CD14-positive monocyte (primary cell): ENCODE measurements around the gene KHSRP. TPM values are rescaled to one million over a fixed set of nuclear protein-coding genes. Genes with fewer than 3 reads are reported as not detected.

Experiments
- DNase-seq, 3 donors: peaks; one replicate each; pipeline ENCODE4 v3.0.0-alpha.2; 2011 to 2022
- H2AFZ ChIP-seq: 2 replicates; pipeline ENCODE4 v1.6.0; 2012; ENCODE audit warnings: mild to moderate bottlenecking, low read depth, low read length, inconsistent platforms; ENCODE audit not compliant: insufficient read depth, poor library complexity, severe bottlenecking
- H3K27ac ChIP-seq, 2 donors: 1 replicate in 1 of 2; 2 replicates in 1 of 2; pipeline ENCODE4 v1.5.1; 2012 to 2013; ENCODE audit warnings: low read length in 2 of 2, control low read depth in 1 of 2, inconsistent platforms in 1 of 2, low read depth in 1 of 2, mild to moderate bottlenecking in 1 of 2
- H3K27me3 ChIP-seq, 2 donors: one replicate each; pipeline versions ENCODE4 v1.6.0 to v1.6.1; 2011 to 2013; ENCODE audit warnings: low read length in 2 of 2; ENCODE audit not compliant: control insufficient read depth in 2 of 2, insufficient read depth in 2 of 2
- H3K36me3 ChIP-seq, 2 donors: replicated peaks in 1 of 2; 1 replicate in 1 of 2; 2 replicates in 1 of 2; pipeline versions ENCODE4 v1.5.1 to v1.6.1; 2012 to 2013; ENCODE audit warnings: low read length in 2 of 2, control low read depth in 1 of 2, inconsistent platforms in 1 of 2, mild to moderate bottlenecking in 1 of 2; ENCODE audit not compliant: insufficient read depth in 2 of 2, control insufficient read depth in 1 of 2
- H3K4me1 ChIP-seq, 2 donors: 1 replicate in 1 of 2; 2 replicates in 1 of 2; pipeline versions ENCODE4 v1.5.1 to v1.6.1; 2012 to 2013; ENCODE audit warnings: low read length in 2 of 2, control low read depth in 1 of 2, inconsistent platforms in 1 of 2, mild to moderate bottlenecking in 1 of 2, moderate library complexity in 1 of 2; ENCODE audit not compliant: insufficient read depth in 2 of 2, control insufficient read depth in 1 of 2
- H3K4me2 ChIP-seq: replicated peaks from 2 replicates; pipeline ENCODE3; 2012; ENCODE audit warnings: low read length, moderate library complexity, mild to moderate bottlenecking; ENCODE audit not compliant: poor library complexity, severe bottlenecking; ENCODE audit errors: extremely low read depth
- H3K4me3 ChIP-seq, 3 experiments: fragments of 200-600 bp in 1 of 3; sonication (generic) in 1 of 3; replicated peaks in 1 of 3; 1 replicate in 2 of 3; 2 replicates in 1 of 3; pipeline ENCODE4 v1.5.1; 2011 to 2013; ENCODE audit warnings: low read length in 3 of 3, mild to moderate bottlenecking in 3 of 3, control low read depth in 2 of 3, low read depth in 2 of 3, inconsistent platforms in 1 of 3, moderate library complexity in 1 of 3
- H3K79me2 ChIP-seq: 2 replicates; pipeline ENCODE4 v1.6.0; 2012; ENCODE audit warnings: mild to moderate bottlenecking, control low read depth, inconsistent platforms, low read length, moderate library complexity; ENCODE audit not compliant: insufficient read depth
- H3K9ac ChIP-seq: 2 replicates; pipeline ENCODE4 v1.6.0; 2017; ENCODE audit warnings: low read length, mild to moderate bottlenecking; ENCODE audit not compliant: insufficient read depth, poor library complexity, severe bottlenecking
- H3K9me3 ChIP-seq, 2 donors: replicated peaks in 1 of 2; 1 replicate in 1 of 2; 2 replicates in 1 of 2; pipeline versions ENCODE4 v1.5.1 to v1.6.1; 2012 to 2013; ENCODE audit warnings: low read length in 2 of 2, control low read depth in 1 of 2; ENCODE audit not compliant: control insufficient read depth in 1 of 2, insufficient read depth in 1 of 2
- H4K20me1 ChIP-seq: 2 replicates; pipeline ENCODE4 v1.6.0; 2012; ENCODE audit warnings: mild to moderate bottlenecking, low read length, control low read depth, moderate library complexity; ENCODE audit not compliant: insufficient read depth
- H3K27ac Mint-ChIP-seq, 7 donors: one replicate each; pipeline ENCODE4 v1.8.0; 2020; ENCODE audit warnings: mild to moderate bottlenecking in 7 of 7, mixed read lengths in 7 of 7, moderate library complexity in 6 of 7, inconsistent platforms in 2 of 7
- H3K27me3 Mint-ChIP-seq, 3 donors: one replicate each; pipeline ENCODE4 v1.8.0; 2021 to 2022; ENCODE audit warnings: low read depth in 3 of 3, mild to moderate bottlenecking in 3 of 3, mixed read lengths in 3 of 3, moderate library complexity in 3 of 3, inconsistent platforms in 1 of 3
- H3K36me3 Mint-ChIP-seq, 2 donors: one replicate each; pipeline ENCODE4 v1.8.0; 2020; ENCODE audit warnings: mixed read lengths in 2 of 2, inconsistent platforms in 1 of 2, mild to moderate bottlenecking in 1 of 2
- H3K4me1 Mint-ChIP-seq: one replicate; pipeline ENCODE4 v1.8.0; 2020; ENCODE audit warnings: mild to moderate bottlenecking, mixed read lengths
- H3K4me3 Mint-ChIP-seq, 2 donors: one replicate each; pipeline ENCODE4 v1.8.0; 2020; ENCODE audit warnings: mild to moderate bottlenecking in 2 of 2, mixed read lengths in 2 of 2, moderate library complexity in 1 of 2
- H3K9me3 Mint-ChIP-seq, 7 donors: one replicate each; pipeline ENCODE4 v1.8.0; 2020 to 2022; ENCODE audit warnings: mixed read lengths in 7 of 7, mild to moderate bottlenecking in 6 of 7, moderate library complexity in 6 of 7, inconsistent platforms in 2 of 7
- CTCF ChIP-seq: fragments of 200-600 bp; IDR thresholded peaks from one replicate; pipeline ENCODE4 v1.8.0; 2022; ENCODE audit warnings: antibody characterized with exemption, mild to moderate bottlenecking
- WGBS: methylation state at CpG from one replicate; pipeline ENCODE4 v1.1.5; 2013; ENCODE audit warnings: missing lambda C conversion rate; ENCODE audit not compliant: insufficient coverage; 5-methylcytosine and 5-hydroxymethylcytosine counted together
- intact Hi-C, 2 donors: fragments of 100-400 bp; cut with micrococcal nuclease; formaldehyde crosslinking; loops; one replicate each; pipeline versions ENCODE4 v1.15.0 to v1.15.1; 2023
- polyA plus RNA-seq, 3 donors: library from polyadenylated mRNA; depleted of rRNA in 1 of 3; unstranded in 2 of 3; stranded (reverse) in 1 of 3; fragments of 300-500 nt in 2 of 3; fragments of >200 nt in 1 of 3; fragmentation: Illumina TruSeq in 2 of 3; gene quantifications; 1 replicate in 2 of 3; 2 replicates in 1 of 3; pipeline ENCODE4 v1.2.3, GENCODE V29; 2012 to 2021

The KHSRP gene
- polyA plus RNA-seq, 3 donors, result 8.6 to 63.3 (median 9.1) TPM

GRCh38 chr19:6409346-6409745 lies 15.3 kb downstream of the KHSRP start:
- Histone ChIP-seq H3K4me3 (no peak overlapping the region), H3K9me3 (no peaks in the 10 kb centered on the region), H3K27me3 (no peaks in the 10 kb centered on the region), H3K4me1 (peaks cover 0 to 3% of the 10 kb centered on the region in 2 donors), H2AFZ (no peak overlapping the region), H3K4me2 (no peak overlapping the region), H3K79me2 (no peaks in the 10 kb centered on the region), H3K27ac (no peak overlapping the region), H3K36me3 (peaks cover 5 to 9% of the 10 kb centered on the region in 2 donors), H3K9ac (no peak overlapping the region), H4K20me1 (no peaks in the 10 kb centered on the region)
- no peak overlapping the region for H3K27ac Mint-ChIP-seq
- H3K36me3 Mint-ChIP-seq, result peaks cover 12 to 13% of the 10 kb centered on the region in 2 donors
- H3K4me3 Mint-ChIP-seq, result no peak overlapping the region
- H3K27me3 Mint-ChIP-seq, result peaks cover 0 to 2% (median 1%) of the 10 kb centered on the region in 3 donors
- H3K4me1 Mint-ChIP-seq, result peaks cover 5% of the 10 kb centered on the region
- intact Hi-C loops, result no loop called here
- WGBS, result 100% methylated on average over 5 of the region's 6 CpGs
- no peak for TF ChIP-seq CTCF
- peaks cover 0 to 3% (median 0%) of the 10 kb centered on the region in 7 donors for H3K9me3 Mint-ChIP-seq
- DNase-seq, result no peak

- no peaks in the 10 kb centered on the region for H3K27me3 ChIP-seq
- Mint-ChIP-seq H3K9me3 (no peaks in the 10 kb centered on the region), H3K4me1 (peaks cover 7% of the 10 kb centered on the region), H3K4me3 (no peak overlapping the region), H3K36me3 (no peaks in the 10 kb centered on the region), H3K27ac (no peak overlapping the region), H3K27me3 (peaks cover 0 to 2% (median 0%) of the 10 kb centered on the region in 3 donors)
- H3K27ac ChIP-seq, result no peak overlapping the region
- H3K79me2 ChIP-seq, result no peaks in the 10 kb centered on the region
- H3K4me3 ChIP-seq, result no peak overlapping the region
- H2AFZ ChIP-seq, result no peak overlapping the region
- intact Hi-C loops, result no loop called here
- no peak for DNase-seq
- H3K9me3 ChIP-seq, result no peaks in the 10 kb centered on the region
- no peaks in the 10 kb centered on the region for H4K20me1 ChIP-seq
- no peaks in the 10 kb centered on the region for H3K36me3 ChIP-seq
- TF ChIP-seq CTCF, result no peak
- no peak overlapping the region for H3K4me2 ChIP-seq
- H3K9ac ChIP-seq, result no peak overlapping the region
- H3K4me1 ChIP-seq, result peaks cover 0 to 3% of the 10 kb centered on the region in 2 donors
- WGBS, result 80% methylated on average over 3 of the region's 5 CpGs
Measured at GRCh38 chr19:6406401-6406800, 18.2 kb downstream of the KHSRP start.
